HL-60/S4 treated with phorbol 12-myristate 13-acetate at 8.2 ng/mL for 4 days and 3 days (cell line): ENCODE results near the gene TRDMT1.

ENCODE experiments used
- in situ Hi-C: fragments of 300-500 bp; cut with MboI; formaldehyde crosslinking; loops from 2 replicates; pipeline ENCODE4 v1.15.0; 2022; ENCODE audit warnings: low sequenced_read_pairs

The TRDMT1 gene

DNA sequence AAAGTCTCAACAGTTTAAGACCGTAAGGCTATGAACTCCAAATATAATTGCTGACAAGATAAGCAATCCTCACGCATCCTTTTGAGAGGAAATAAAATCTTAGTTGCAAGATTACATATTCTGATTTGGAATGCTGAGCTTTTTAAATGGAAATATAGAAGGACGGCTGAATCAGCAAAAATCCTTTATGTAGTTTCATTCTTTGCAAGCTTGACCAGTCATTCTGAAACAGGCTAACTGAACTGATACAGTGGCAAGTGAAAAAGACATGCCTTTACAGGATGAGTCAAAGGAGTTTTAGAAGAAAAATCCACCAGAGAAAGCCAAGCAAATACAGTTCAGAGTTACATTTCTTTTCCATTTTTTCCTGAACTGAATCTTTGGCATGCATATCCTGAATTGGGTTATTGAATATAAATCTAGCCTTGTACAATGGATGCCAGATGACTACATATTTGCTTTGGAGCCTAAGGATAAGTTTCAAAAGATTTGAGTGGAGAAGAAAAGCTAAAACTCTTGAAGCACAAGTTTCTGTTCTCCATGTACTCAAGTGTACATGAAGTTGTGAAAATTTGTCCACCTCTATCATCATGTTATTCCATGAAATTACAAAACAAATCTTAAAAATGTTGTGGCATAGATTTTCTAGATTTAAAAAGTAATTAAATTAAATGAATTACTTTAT is 30.9 kb upstream of the TRDMT1 start:
- in situ Hi-C loops: no loop called here

DNA sequence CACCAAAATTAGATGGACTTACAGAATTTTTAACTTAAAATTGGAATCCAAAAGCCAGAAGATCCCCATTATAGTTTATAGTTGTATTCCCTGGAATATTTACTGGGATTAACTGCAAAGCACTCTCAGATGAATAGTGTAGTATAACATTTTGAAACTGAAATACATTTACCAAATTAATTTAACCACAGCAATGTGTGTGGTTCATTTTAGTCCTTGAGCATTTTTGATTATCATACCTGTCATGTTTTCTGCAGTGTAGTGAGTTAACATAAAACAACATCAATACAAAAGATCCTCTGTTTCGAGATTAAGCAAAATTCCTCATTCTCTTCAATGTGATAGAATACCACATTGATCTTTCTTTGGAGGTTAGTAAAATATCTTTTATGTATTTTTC is 30.3 kb upstream of the TRDMT1 start:
- in situ Hi-C loops: no loop called here

DNA sequence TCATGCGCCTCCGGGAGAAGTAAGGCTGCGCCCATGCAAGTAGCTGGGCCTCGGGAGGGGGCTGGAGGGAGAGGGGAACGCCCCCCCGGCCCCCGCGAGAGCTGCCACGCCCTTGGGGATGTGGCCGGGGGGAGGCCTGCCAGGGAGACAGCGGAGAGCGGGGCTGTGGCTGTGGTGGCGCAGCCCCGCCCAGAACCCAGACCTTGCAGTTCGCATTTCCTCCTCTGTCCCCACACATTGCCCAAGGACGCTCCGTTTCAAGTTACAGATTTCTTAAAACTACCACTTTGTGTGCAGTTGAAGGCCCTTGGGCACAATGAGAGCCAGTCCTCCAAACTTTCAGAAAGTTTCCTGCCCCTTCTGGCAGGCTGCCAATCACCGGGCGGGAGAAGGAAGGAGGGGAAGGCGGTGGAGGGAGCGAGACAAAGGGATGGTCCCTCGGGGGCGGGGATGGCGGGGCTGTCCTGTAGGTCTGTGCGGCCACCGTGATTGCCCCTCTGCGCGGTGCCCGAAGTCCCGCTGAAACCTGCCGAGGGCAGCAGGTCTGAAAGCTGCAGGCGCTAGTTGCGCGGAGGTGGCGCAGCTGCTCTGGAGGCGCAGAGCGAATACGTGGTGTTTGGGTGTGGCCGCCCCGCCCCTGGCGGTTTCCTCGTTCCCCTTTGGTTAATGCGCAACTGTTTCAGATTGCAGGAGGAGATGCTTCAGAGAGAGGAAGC is 28.7 kb upstream of the TRDMT1 start:
- in situ Hi-C loops: loop anchor here (10.0 kb wide), 1 partner anchor 205 kb away; no protein-coding TSS in a partner anchor

DNA sequence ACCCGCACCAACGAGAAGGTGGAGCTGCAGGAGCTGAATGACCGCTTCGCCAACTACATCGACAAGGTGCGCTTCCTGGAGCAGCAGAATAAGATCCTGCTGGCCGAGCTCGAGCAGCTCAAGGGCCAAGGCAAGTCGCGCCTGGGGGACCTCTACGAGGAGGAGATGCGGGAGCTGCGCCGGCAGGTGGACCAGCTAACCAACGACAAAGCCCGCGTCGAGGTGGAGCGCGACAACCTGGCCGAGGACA is 28.2 kb upstream of the TRDMT1 start:
- in situ Hi-C loops: loop anchor here (10.0 kb wide), 1 partner anchor 205 kb away; no protein-coding TSS in a partner anchor

DNA sequence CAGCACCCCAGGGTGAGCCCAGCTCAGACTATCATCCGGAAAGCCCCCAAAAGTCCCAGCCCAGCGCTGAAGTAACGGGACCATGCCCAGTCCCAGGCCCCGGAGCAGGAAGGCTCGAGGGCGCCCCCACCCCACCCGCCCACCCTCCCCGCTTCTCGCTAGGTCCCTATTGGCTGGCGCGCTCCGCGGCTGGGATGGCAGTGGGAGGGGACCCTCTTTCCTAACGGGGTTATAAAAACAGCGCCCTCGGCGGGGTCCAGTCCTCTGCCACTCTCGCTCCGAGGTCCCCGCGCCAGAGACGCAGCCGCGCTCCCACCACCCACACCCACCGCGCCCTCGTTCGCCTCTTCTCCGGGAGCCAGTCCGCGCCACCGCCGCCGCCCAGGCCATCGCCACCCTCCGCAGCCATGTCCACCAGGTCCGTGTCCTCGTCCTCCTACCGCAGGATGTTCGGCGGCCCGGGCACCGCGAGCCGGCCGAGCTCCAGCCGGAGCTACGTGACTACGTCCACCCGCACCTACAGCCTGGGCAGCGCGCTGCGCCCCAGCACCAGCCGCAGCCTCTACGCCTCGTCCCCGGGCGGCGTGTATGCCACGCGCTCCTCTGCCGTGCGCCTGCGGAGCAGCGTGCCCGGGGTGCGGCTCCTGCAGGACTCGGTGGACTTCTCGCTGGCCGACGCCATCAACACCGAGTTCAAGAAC is 27.7 kb upstream of the TRDMT1 start:
- in situ Hi-C loops: loop anchor here (10.0 kb wide), 1 partner anchor 204 kb away; no protein-coding TSS in a partner anchor

DNA sequence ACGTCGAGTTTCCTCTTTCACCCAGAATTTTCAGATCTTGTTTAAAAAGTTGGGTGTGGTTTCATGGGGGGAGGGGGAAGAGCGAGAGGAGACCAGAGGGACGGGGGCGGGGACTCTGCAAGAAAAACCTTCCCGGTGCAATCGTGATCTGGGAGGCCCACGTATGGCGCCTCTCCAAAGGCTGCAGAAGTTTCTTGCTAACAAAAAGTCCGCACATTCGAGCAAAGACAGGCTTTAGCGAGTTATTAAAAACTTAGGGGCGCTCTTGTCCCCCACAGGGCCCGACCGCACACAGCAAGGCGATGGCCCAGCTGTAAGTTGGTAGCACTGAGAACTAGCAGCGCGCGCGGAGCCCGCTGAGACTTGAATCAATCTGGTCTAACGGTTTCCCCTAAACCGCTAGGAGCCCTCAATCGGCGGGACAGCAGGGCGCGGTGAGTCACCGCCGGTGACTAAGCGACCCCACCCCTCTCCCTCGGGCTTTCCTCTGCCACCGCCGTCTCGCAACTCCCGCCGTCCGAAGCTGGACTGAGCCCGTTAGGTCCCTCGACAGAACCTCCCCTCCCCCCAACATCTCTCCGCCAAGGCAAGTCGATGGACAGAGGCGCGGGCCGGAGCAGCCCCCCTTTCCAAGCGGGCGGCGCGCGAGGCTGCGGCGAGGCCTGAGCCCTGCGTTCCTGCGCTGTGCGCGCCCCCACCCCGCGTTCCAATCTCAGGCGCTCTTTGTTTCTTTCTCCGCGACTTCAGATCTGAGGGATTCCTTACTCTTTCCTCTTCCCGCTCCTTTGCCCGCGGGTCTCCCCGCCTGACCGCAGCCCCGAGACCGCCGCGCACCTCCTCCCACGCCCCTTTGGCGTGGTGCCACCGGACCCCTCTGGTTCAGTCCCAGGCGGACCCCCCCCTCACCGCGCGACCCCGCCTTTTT is 26.9 kb upstream of the TRDMT1 start, which contains the start of gene VIM:
TSS of gene VIM (plus strand) at position 151 of the 925 bp plus-strand sequence. CDS start 1,182 bp downstream, outside the sequence.
- in situ Hi-C loops: loop anchor here (10.0 kb wide), 1 partner anchor 204 kb away; no protein-coding TSS in a partner anchor

DNA sequence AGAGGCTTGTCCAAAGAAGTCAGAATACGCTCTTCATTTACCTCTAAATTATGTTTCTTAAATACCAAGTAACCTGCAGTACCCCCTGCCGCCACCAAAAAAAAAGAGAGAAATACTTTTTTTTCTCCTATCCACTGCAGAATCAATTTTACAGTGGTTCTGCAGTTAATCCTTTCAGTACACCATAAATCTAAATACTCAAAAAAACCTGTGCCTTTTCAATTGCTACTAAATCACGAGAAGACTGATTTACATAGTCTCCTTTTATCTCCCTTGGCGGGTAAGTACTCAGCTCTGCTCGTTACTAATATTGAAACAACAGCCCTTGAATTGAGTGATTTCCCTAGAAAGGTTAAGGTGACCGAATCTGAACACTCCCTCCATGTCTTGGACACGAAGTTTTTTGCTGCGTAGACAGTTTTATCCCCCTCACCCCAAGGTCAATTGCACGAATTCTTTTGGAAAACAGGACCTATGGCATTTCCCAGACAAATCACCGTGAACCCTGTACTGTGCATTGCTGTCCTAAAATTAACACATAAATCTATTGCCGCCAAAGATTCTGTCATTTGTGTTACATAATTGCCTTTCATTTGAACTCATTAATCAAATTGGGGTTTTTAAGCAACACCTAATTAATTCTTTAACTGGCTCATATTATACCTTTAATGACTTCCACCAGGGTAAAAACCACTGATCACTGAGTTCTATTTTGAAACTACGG is 26.1 kb upstream of the TRDMT1 start:
- in situ Hi-C loops: loop anchor here (10.0 kb wide), 1 partner anchor 203 kb away; no protein-coding TSS in a partner anchor

DNA sequence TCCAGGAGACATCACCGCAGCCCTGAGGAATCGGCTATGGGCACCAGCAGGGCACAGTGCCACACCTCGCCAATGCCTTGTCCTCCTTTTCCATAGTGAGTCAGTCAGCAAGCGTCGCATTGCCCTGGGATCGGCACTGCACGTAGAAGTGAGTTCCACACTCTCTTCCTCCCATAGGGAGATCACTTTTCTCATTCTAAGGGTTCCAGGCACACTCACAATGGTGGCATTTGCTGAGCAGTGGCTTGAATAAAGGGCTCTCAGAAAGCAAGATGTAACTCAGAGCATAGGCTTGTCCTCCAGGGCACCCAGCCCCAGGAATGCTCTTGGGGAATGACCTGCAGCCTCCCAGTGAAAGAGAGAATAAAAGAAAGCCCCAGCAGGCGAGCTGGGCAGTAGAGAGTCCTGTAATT is 25.4 kb upstream of the TRDMT1 start:
- in situ Hi-C loops: loop anchor here (10.0 kb wide), 1 partner anchor 202 kb away; no protein-coding TSS in a partner anchor

DNA sequence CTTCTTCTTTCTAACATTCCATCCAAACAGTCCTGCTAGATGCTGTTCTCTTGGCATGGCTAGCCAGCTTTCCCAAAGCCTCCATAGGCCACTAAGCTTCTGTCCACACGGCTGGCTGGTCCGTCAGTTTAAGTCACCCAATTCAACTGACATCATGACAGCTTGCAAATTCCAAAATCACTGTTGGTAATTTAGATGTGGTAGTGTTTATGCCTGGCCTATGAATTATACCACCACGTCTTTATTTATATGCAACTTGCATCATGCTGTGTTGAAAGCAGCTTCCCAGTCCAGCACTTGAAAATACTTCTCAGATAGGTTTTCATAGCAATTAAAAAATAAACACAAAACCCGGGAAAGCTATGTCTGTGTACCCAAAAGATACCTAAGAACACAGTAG is 24.3 kb upstream of the TRDMT1 start:
- in situ Hi-C loops: loop anchor here (10.0 kb wide), 1 partner anchor 201 kb away; no protein-coding TSS in a partner anchor

DNA sequence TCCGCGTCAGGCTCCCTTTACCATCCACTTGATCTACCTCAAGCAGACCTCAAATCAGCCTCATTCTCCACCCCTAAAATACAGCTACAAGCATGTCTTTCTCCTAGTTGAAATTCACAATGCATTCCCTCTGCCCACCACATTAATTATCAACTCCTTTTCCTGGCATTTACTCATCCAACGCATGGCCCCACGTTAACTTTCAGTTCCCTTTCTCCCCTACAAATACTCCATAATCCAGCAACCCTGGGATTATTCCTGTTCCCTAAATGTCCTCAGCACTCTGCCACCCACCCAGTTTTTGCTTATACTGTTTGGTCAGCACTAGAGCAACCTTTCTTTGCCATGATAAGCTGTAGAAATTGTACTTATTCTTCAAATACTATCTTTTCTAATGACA is 20.9 kb upstream of the TRDMT1 start:
- in situ Hi-C loops: loop anchor here (10.0 kb wide), 1 partner anchor 198 kb away; no protein-coding TSS in a partner anchor

DNA sequence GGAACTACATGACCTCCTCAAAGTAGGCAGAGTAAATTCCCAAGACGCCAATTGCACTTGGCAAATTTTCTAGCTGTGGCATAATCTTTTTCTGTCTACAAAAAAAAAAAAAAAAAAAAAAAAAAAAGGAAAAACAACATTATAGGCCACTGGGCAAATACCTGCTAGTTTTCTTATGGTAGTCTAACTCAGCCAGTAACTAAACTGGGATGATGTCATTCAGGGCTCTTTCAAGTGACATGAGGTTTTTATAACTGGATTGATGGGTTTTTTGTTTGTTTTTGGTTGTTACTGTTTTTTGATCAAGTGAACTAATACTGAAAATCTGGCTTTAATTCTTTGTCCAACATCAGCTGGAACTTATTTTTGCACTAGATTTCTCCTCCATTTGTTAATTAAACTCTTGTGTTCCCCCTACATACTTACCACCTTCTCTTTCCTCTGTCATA is 19.2 kb upstream of the TRDMT1 start:
- in situ Hi-C loops: loop anchor here (10.0 kb wide), 1 partner anchor 196 kb away; no protein-coding TSS in a partner anchor

DNA sequence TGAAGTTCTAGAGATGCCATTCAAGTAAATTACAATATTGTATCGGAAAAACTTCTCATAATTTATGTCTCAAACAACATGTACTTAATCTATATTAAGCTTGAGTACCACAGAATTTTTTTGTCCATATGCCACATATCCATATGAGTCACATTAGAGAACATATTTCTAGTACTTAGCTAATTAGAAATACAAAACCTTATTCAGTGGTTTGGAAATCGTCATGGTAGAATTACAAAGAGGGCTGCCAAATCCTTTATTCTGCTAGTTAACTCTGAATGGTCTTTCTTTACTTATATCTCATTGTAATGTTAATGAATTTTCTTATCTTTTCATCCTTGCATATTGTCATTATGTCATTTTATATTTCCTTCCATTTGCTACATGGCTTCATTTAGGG is 17.6 kb upstream of the TRDMT1 start:
- in situ Hi-C loops: no loop called here

DNA sequence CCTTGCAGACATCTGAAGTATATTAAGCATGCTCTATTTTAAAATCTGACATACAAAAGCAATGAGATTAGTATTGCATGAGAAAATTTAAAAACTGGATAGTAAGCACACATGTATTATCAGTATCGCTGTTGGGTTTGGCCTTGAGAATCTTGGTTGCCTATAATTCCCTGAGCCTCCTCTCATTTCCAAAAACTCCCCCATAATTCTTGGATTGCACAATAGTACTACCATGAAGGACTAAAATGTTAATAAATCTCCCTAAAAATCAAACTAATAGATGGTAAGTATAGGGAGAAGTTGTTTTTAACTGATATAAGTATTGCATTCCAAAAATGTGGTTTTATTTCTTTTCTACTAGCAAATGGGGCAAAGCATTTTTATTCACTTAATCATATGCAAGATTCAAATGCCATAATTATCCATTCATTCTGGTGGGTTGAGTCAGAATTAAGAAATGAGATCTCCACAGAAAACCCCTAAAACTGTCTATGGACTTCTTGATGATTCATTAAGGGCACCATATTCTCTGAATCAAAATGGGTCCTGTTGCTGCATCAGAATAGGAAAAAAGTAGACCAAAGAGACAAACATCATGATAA is 16.3 kb upstream of the TRDMT1 start:
- in situ Hi-C loops: no loop called here

DNA sequence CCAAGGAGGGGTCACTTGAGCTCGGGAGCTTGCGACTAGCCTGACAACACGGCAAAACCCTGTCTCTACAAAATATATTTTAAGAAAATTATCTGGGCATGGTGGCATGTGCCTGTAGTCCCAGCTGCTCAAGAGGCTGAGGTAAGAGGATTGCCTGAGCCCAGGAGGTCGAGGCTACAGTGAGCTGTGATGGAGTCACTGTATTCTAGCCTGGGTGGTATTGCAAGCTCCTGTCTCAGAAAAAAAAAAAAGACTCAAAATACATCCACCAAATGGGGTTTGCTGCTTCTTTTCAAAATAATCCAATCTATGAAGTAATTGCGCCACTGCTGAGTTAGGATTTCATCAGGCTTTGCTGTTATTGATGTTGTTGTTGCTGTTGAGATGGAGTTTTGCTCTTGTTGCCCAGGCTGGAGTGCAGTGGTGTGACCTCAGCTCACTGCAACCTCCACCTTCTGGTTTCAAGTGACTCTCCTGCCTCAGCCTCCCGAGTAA is 15.5 kb upstream of the TRDMT1 start:
- in situ Hi-C loops: no loop called here

DNA sequence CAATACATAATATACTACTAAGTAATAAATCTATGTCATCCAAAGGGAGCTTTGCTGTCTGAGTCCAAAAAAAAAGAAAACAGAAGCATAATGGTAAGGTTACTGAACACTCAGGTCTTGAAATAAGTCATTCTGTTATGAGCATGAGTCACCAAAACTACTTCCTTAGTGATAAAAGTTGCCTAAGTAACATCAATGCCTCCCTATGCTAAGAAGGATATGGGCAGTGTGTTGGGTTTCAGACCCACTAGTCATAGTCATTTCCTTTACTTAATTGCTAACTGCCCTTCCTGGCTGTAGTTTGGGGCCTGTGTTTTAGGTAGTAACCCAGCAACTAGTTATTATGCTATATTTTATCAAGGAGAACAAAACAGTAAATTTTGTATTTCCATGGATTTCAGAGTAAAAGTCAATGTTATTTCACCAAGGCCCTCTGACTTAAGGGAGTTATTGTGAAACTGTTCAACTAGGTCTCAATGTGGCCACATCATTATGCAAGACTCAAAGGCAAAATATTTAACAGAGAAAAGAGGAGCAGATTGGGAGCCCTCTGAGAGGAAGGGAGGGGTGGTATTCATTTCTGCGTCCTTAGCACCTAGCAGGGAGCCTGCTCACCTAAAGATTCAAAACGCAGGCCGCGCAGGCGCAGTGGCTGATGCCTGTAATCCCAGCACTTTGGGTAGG is 14.9 kb upstream of the TRDMT1 start:
- in situ Hi-C loops: no loop called here

DNA sequence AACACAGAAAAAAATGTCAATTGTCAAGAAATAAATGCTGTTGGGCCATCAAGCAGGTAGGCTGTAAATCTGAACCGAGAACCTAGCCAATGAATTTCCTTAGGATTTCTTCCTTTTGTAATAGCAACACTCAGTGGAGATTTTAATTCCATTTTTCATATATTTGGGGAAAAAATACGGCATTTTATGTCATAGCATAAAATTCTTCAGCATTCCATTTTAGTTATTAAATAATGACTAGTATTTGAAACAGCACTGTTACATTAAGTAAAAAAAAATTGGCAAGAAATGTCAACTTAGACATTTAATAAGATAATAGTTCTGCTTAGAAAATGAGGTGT is 14.3 kb upstream of the TRDMT1 start:
- in situ Hi-C loops: no loop called here

DNA sequence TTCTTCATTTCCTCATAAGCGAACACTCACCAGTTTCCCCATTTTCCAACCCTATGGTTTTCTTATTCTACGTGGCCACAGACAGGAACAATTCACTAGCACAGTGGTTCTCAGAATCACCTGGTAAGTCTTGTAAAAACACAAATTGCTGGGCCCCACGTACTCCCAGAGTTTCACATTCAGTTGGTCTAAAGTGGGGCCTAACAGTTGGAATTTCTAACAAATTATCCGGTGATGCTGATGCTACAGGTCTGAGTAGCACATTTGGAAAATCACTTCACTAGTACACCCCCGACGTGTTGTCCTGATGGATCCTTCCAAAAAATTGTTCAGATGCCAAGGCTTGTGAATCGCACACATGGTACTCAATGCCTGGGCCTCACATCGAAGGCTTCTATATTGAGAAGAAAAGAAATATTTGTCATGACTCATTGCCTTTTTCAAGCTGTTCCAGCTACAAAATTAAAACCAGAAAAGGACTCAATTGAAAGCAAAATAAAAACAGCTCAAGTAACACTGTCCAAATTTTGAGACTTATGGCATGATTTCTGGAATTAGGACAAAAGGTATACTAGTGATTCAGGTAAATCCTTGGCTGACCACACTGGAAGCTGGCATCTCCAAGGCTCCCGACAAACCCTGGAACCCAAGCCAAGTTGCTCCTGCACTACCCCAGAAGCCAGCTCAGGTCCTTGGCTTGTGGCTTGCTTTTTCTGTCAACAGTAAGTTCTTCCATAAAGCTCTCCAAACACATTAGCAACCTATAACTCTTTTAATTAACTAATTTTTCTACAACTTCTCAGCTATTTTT is 13.7 kb upstream of the TRDMT1 start:
- in situ Hi-C loops: no loop called here

DNA sequence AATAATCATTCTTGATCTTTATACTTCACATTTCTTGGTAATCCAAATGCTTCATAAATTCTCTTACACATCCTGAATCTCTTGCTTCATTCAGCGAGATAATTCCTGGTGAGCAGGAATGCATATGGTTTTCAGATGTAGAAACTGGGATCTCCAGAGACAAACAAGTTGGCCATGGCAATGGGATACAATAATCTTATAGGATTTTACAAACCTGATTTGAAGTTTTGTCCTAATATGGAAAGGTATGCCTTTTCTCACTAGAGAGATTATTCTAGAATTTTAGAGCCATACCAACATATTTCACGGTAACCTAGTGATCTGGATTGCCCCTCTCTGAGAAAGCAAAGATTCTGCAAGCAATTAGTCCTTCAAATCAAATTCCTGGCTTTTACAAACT is 13.1 kb upstream of the TRDMT1 start:
- in situ Hi-C loops: no loop called here
